HEK293 (cell line): ENCODE data around the gene LY6G6F.
A peak's percentile ranks its signal among the peaks of the same experiment; 100 is the strongest.

ENCODE experiments used
- GLI4 ChIP-seq: fragments of 450-650 bp; formaldehyde crosslinking; IDR thresholded peaks from 2 replicates; pipeline ENCODE4 v1.5.1; 2016; ENCODE audit warnings: missing biosample characterization, missing genetic modification characterization
- GLIS1 ChIP-seq: fragments of 450-650 bp; formaldehyde crosslinking; IDR thresholded peaks from 2 replicates; pipeline ENCODE4 v1.5.1; 2016; ENCODE audit warnings: missing biosample characterization, missing genetic modification characterization
- GLIS2 ChIP-seq: fragments of 450-650 bp; formaldehyde crosslinking; IDR thresholded peaks from 2 replicates; pipeline ENCODE4 v1.5.1; 2016; ENCODE audit warnings: missing biosample characterization, missing genetic modification characterization
- KLF8 ChIP-seq: fragments of 450-650 bp; formaldehyde crosslinking; IDR thresholded peaks from 2 replicates; pipeline ENCODE4 v1.5.1; 2016; ENCODE audit warnings: missing biosample characterization, missing genetic modification characterization
- MYNN ChIP-seq: fragments of 450-650 bp; formaldehyde crosslinking; IDR thresholded peaks from 2 replicates; pipeline ENCODE4 v1.5.1; 2016; ENCODE audit warnings: missing biosample characterization, missing genetic modification characterization, borderline replicate concordance
- SALL2 ChIP-seq: fragments of 450-650 bp; formaldehyde crosslinking; IDR thresholded peaks from 2 replicates; pipeline ENCODE4 v1.5.0; 2017; ENCODE audit warnings: missing biosample characterization, mild to moderate bottlenecking, missing genetic modification characterization, borderline replicate concordance
- TCF7L2 ChIP-seq: IDR thresholded peaks from 2 replicates; pipeline ENCODE4 v1.6.1; 2011; ENCODE audit warnings: low read depth, mild to moderate bottlenecking, inconsistent platforms, low read length, moderate library complexity, borderline replicate concordance
- YY1 ChIP-seq: fragments of 450-650 bp; formaldehyde crosslinking; IDR thresholded peaks from 2 replicates; pipeline ENCODE4 v1.5.1; 2018; ENCODE audit warnings: missing biosample characterization, missing genetic modification characterization
- ZNF146 ChIP-seq: fragments of 450-650 bp; formaldehyde crosslinking; IDR thresholded peaks from 2 replicates; pipeline ENCODE4 v1.5.1; 2016; ENCODE audit warnings: missing biosample characterization, missing genetic modification characterization
- ZNF211 ChIP-seq: fragments of 450-650 bp; formaldehyde crosslinking; IDR thresholded peaks from 2 replicates; pipeline ENCODE4 v1.5.1; 2016; ENCODE audit warnings: low read depth, missing biosample characterization, missing genetic modification characterization
- ZNF404 ChIP-seq: fragments of 450-650 bp; formaldehyde crosslinking; IDR thresholded peaks from 2 replicates; pipeline ENCODE4 v1.5.1; 2017; ENCODE audit warnings: missing biosample characterization, missing genetic modification characterization
- ZNF555 ChIP-seq: fragments of 450-650 bp; formaldehyde crosslinking; conservative IDR thresholded peaks from 2 replicates; pipeline ENCODE4 v1.5.1; 2017; ENCODE audit warnings: missing biosample characterization, mild to moderate bottlenecking, missing genetic modification characterization, inconsistent platforms
- ZNF561 ChIP-seq: fragments of 450-650 bp; IDR thresholded peaks from 2 replicates; pipeline ENCODE4 v1.5.1; 2018; ENCODE audit warnings: missing biosample characterization, missing genetic modification characterization, borderline replicate concordance
- ZNF585B ChIP-seq: fragments of 450-650 bp; formaldehyde crosslinking; IDR thresholded peaks from 2 replicates; pipeline ENCODE4 v1.5.1; 2016; ENCODE audit warnings: missing biosample characterization, missing genetic modification characterization
- ZNF596 ChIP-seq: fragments of 450-650 bp; IDR thresholded peaks from 2 replicates; pipeline ENCODE4 v1.5.0; 2018; ENCODE audit warnings: missing biosample characterization, mild to moderate bottlenecking, missing genetic modification characterization, moderate library complexity
- ZNF623 ChIP-seq: fragments of 450-650 bp; formaldehyde crosslinking; IDR thresholded peaks from 2 replicates; pipeline ENCODE4 v1.5.1; 2016; ENCODE audit warnings: missing biosample characterization, missing genetic modification characterization
- ZNF701 ChIP-seq: fragments of 450-650 bp; formaldehyde crosslinking; IDR thresholded peaks from 2 replicates; pipeline ENCODE4 v1.5.1; 2016; ENCODE audit warnings: missing biosample characterization, missing genetic modification characterization
- ZNF830 ChIP-seq: fragments of 450-650 bp; IDR thresholded peaks from 2 replicates; pipeline ENCODE4 v1.5.0; 2018; ENCODE audit warnings: missing biosample characterization, missing genetic modification characterization, low read depth, mild to moderate bottlenecking, moderate library complexity
- ZNF843 ChIP-seq: fragments of 450-650 bp; formaldehyde crosslinking; IDR thresholded peaks from 2 replicates; pipeline ENCODE4 v1.5.1; 2016; ENCODE audit warnings: missing biosample characterization, missing genetic modification characterization
- TF ChIP-seq, protein P1 (sequence below): fragments of 450-650 bp; formaldehyde crosslinking; IDR thresholded peaks from 2 replicates; pipeline ENCODE4 v1.5.0; 2017; ENCODE audit warnings: missing biosample characterization, missing genetic modification characterization, borderline replicate concordance
- TF ChIP-seq, protein P2 (sequence below): fragments of 450-650 bp; formaldehyde crosslinking; IDR thresholded peaks from 2 replicates; pipeline ENCODE4 v1.5.1; 2016; ENCODE audit warnings: missing biosample characterization, missing genetic modification characterization
- TF ChIP-seq, protein P3 (sequence below): fragments of 450-650 bp; formaldehyde crosslinking; IDR thresholded peaks from 2 replicates; pipeline ENCODE4; 2016; ENCODE audit warnings: missing biosample characterization, missing genetic modification characterization
- TF ChIP-seq, protein P4 (sequence below): fragments of 450-650 bp; formaldehyde crosslinking; conservative IDR thresholded peaks from 2 replicates; pipeline ENCODE4 v1.5.1; 2016; ENCODE audit warnings: low read depth, missing biosample characterization, missing genetic modification characterization
- TF ChIP-seq, protein P5 (sequence below): fragments of 450-650 bp; formaldehyde crosslinking; IDR thresholded peaks from 2 replicates; pipeline ENCODE4 v1.5.1; 2017; ENCODE audit warnings: missing biosample characterization, missing genetic modification characterization
- TF ChIP-seq, protein P6 (sequence below): fragments of 450-650 bp; formaldehyde crosslinking; IDR thresholded peaks from 2 replicates; pipeline ENCODE4 v1.5.1; 2016; ENCODE audit warnings: missing biosample characterization, missing genetic modification characterization
- TF ChIP-seq, protein P7 (sequence below): fragments of 450-650 bp; formaldehyde crosslinking; IDR thresholded peaks from 2 replicates; pipeline ENCODE4 v1.5.1; 2016; ENCODE audit warnings: missing biosample characterization, missing genetic modification characterization

Gene LY6G6F

DNA sequence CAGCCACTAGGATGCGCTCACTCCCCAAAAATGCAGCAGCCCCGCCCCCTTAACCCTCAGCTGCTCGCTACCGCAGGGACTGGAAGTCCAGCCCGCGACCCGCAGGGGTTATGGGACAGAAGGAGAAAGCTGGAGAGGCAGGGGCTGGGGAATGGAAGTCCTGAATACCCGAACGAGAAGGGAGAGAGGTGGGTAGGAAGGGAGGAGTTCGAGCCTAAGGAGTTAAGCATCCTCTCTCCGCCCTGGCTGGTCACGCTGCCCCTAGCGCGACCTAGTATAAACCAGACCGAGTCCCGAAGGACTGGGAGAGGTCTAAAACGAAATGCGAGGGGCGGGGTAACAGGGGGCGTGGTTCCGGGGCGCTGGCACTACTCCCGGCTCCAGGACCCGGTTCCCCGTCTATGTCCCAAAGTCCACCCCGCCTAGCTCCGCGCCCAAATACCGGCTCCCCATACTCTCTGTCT lies 22.9 kb downstream of the LY6G6F start (continued):
- TF ChIP-seq, protein P1, sequence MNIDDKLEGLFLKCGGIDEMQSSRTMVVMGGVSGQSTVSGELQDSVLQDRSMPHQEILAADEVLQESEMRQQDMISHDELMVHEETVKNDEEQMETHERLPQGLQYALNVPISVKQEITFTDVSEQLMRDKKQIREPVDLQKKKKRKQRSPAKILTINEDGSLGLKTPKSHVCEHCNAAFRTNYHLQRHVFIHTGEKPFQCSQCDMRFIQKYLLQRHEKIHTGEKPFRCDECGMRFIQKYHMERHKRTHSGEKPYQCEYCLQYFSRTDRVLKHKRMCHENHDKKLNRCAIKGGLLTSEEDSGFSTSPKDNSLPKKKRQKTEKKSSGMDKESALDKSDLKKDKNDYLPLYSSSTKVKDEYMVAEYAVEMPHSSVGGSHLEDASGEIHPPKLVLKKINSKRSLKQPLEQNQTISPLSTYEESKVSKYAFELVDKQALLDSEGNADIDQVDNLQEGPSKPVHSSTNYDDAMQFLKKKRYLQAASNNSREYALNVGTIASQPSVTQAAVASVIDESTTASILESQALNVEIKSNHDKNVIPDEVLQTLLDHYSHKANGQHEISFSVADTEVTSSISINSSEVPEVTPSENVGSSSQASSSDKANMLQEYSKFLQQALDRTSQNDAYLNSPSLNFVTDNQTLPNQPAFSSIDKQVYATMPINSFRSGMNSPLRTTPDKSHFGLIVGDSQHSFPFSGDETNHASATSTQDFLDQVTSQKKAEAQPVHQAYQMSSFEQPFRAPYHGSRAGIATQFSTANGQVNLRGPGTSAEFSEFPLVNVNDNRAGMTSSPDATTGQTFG (tag by site-specific recombination) = no peak
- TF ChIP-seq ZNF211 (tag by site-specific recombination) (no peak), GLIS2 (tag by site-specific recombination) (no peak), ZNF561 (tag by site-specific recombination) (no peak), ZNF596 (tag by site-specific recombination) (no peak), ZNF146 (tag by site-specific recombination) (no peak), ZNF555 (tag by site-specific recombination) (no peak), ZNF623 (tag by site-specific recombination) (no peak), SALL2 (tag by site-specific recombination) (no peak), ZNF585B (tag by site-specific recombination) (no peak), ZNF830 (tag by site-specific recombination) (no peak), TCF7L2 (no peak), KLF8 (tag by site-specific recombination) (peak; percentile 10; the same call in 1 of the 2 replicates), ZNF701 (tag by site-specific recombination) (no peak), MYNN (tag by site-specific recombination) (no peak), ZNF843 (tag by site-specific recombination) (no peak), GLIS1 (tag by site-specific recombination) (no peak), GLI4 (tag by site-specific recombination) (no peak), YY1 (tag by site-specific recombination) (no peak), ZNF404 (tag by site-specific recombination) (no peak)
- TF ChIP-seq, protein P2, sequence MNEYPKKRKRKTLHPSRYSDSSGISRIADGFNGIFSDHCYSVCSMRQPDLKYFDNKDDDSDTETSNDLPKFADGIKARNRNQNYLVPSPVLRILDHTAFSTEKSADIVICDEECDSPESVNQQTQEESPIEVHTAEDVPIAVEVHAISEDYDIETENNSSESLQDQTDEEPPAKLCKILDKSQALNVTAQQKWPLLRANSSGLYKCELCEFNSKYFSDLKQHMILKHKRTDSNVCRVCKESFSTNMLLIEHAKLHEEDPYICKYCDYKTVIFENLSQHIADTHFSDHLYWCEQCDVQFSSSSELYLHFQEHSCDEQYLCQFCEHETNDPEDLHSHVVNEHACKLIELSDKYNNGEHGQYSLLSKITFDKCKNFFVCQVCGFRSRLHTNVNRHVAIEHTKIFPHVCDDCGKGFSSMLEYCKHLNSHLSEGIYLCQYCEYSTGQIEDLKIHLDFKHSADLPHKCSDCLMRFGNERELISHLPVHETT (tag by site-specific recombination) = no peak
- TF ChIP-seq, protein P3, sequence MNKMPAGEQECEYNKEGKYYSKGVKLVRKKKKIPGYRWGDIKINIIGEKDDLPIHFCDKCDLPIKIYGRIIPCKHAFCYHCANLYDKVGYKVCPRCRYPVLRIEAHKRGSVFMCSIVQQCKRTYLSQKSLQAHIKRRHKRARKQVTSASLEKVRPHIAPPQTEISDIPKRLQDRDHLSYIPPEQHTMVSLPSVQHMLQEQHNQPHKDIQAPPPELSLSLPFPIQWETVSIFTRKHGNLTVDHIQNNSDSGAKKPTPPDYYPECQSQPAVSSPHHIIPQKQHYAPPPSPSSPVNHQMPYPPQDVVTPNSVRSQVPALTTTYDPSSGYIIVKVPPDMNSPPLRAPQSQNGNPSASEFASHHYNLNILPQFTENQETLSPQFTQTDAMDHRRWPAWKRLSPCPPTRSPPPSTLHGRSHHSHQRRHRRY (tag by site-specific recombination) = no peak
- TF ChIP-seq, protein P4, sequence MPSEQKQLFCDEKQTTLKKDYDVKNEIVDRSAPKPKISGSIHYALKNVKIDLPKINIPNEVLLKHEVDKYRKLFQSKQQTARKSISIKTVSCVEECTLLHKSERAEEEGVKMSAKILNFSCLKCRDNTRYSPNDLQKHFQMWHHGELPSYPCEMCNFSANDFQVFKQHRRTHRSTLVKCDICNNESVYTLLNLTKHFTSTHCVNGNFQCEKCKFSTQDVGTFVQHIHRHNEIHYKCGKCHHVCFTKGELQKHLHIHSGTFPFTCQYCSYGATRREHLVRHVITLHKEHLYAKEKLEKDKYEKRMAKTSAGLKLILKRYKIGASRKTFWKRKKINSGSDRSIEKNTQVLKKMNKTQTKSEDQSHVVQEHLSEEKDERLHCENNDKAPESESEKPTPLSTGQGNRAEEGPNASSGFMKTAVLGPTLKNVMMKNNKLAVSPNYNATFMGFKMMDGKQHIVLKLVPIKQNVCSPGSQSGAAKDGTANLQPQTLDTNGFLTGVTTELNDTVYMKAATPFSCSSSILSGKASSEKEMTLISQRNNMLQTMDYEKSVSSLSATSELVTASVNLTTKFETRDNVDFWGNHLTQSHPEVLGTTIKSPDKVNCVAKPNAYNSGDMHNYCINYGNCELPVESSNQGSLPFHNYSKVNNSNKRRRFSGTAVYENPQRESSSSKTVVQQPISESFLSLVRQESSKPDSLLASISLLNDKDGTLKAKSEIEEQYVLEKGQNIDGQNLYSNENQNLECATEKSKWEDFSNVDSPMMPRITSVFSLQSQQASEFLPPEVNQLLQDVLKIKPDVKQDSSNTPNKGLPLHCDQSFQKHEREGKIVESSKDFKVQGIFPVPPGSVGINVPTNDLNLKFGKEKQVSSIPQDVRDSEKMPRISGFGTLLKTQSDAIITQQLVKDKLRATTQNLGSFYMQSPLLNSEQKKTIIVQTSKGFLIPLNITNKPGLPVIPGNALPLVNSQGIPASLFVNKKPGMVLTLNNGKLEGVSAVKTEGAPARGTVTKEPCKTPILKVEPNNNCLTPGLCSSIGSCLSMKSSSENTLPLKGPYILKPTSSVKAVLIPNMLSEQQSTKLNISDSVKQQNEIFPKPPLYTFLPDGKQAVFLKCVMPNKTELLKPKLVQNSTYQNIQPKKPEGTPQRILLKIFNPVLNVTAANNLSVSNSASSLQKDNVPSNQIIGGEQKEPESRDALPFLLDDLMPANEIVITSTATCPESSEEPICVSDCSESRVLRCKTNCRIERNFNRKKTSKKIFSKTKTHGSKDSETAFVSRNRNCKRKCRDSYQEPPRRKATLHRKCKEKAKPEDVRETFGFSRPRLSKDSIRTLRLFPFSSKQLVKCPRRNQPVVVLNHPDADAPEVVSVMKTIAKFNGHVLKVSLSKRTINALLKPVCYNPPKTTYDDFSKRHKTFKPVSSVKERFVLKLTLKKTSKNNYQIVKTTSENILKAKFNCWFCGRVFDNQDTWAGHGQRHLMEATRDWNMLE = no peak
- TF ChIP-seq, protein P5, sequence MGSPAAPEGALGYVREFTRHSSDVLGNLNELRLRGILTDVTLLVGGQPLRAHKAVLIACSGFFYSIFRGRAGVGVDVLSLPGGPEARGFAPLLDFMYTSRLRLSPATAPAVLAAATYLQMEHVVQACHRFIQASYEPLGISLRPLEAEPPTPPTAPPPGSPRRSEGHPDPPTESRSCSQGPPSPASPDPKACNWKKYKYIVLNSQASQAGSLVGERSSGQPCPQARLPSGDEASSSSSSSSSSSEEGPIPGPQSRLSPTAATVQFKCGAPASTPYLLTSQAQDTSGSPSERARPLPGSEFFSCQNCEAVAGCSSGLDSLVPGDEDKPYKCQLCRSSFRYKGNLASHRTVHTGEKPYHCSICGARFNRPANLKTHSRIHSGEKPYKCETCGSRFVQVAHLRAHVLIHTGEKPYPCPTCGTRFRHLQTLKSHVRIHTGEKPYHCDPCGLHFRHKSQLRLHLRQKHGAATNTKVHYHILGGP = no peak
- TF ChIP-seq, protein P6, sequence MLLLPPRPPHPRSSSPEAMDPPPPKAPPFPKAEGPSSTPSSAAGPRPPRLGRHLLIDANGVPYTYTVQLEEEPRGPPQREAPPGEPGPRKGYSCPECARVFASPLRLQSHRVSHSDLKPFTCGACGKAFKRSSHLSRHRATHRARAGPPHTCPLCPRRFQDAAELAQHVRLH (tag by site-specific recombination) = peak; percentile 73; the same call in 1 of the 2 replicates
- TF ChIP-seq, protein P7, sequence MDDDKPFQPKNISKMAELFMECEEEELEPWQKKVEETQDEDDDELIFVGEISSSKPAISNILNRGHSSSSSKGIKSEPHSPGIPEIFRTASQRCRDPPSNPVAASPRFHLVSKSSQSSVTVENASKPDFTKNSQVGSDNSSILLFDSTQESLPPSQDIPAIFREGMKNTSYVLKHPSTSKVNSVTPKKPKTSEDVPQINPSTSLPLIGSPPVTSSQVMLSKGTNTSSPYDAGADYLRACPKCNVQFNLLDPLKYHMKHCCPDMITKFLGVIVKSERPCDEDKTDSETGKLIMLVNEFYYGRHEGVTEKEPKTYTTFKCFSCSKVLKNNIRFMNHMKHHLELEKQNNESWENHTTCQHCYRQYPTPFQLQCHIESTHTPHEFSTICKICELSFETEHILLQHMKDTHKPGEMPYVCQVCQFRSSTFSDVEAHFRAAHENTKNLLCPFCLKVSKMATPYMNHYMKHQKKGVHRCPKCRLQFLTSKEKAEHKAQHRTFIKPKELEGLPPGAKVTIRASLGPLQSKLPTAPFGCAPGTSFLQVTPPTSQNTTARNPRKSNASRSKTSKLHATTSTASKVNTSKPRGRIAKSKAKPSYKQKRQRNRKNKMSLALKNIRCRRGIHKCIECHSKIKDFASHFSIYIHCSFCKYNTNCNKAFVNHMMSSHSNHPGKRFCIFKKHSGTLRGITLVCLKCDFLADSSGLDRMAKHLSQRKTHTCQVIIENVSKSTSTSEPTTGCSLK (tag by site-specific recombination) = no peak
